Fibroblast of skin of scalp (primary cell): Measurements from ENCODE around the gene SLCO3A1.

Source experiments
- DNase-seq: peaks from one replicate; pipeline ENCODE4 v3.0.0-alpha.2; 2013

Gene SLCO3A1

DNA sequence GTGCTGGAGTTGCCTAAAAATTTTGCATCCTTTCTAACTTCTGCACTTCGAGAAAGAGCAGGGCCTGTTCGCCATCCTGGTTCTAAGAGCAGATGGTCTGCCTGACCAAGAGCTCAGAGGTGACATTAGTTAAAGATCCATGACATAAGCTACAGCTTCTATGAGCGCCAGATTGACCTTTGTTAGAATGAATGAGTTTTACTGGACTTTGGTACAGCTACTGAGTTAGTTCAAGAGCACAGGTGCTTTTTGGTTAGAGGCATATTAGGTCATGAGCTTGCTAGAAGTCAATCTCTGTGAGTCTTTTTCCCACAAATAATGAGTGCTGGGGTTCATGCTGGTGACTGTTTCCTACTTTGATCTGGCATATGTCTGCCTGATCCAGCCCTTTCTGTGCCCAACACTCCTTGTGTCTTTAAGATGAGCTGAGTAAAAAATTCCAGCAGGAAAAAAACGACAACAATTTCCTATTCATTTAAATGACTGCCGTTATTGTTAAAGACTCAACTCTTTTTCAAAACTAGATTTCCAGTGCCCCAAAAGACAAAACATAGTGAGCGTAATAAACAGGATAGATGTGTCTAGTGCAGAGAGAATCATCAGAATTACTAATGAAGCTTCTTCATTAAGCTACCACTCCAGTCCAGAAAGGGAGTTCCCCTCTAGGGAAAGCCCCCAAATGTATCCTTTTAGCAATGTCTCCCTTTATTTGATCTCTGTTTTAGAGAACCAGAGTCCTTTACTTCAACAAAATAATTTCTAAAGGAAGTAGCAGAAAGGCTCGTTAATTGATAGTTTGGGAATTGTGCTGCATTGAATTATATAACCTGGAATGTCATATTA is 152.9 kb downstream of the SLCO3A1 start:
- no peak for DNase-seq

DNA sequence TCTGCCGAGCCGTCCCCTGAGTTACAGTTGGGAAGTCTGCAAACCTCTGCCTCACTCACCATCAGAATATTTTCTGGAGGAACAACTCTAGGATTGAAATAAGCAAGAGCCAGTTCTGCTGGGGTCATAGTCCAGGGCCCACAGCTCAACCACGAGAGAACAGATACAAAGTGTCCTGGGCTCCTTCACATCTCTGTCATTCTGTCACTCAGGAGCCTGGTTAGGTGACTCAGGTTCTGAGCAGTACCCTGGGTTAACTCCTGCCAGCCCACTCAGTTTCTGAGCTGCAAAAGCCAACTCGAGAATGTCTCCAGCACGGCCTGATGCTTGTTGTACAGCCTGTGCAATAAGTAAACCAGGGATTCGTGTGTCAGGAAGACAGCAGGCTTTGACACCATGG is 155.7 kb downstream of the SLCO3A1 start:
- DNase-seq = no peak

DNA sequence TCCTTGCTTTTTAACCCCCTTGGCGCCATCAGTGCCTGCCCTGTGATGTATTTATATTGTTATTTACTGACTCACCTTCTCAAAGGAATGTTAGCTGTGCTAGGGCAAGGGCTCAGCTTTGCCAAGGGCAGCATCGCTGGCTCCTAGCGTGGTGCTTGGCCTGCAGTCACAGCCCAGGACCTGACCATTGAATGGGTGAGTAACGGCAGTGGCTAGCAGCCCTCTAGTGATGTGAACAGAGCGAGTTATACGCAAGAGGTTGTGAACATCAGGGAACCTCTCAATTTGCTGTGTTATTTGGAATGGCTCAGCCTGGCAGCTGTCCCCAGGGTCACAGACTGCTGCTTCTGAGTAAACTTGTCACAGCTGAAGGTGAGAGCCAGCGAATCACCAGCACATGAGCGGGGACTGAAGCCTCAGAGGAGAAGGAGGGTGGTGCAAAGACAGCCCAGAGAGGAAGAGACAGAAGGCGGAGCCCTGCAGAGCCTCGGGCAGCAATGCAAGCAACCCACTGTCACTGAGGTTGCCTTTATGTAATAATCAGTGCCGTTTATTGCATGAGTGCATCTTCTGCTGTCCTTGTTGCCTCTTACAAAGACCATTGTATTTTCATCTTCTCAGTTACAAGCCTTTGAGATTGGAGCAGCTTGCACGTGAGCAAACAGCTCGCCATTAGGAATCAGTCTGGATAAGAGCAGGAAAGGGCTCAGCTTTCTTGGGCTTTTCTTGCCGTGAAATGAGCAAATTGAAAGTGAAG is 158.3 kb downstream of the SLCO3A1 start:
- DNase-seq = no peak

DNA sequence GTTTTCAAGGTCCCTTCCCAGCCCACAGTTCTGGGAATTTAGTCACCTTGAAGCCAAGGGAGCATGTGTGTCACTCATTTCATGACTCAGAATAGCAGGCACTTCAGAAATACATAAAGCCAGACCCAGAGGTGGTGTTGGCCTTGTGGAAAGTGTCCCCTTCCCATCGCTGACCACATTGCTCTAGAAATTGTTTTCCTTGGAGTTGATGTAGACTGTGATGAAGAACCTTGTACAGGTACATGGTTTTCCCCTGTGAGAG is 158.8 kb downstream of the SLCO3A1 start:
- DNase-seq = no peak

DNA sequence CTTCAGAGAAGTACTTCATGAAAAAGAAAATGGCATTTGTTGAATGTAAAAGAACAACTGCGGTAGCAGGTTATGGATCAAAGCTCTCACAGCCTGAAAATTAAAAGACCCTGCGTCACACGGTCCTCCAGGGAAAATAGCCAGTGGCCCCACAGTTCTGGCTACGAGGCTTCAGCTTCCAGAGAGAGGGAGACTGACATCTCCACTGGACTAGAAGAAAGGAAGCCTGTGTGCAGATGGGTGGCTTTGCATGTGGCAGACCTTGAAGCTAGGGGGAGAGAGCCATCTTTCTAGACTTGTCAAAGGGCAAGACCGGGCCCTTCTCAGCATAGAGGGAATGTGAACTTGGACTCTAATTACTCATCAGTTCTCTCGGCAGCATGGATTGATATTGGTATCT is 159.4 kb downstream of the SLCO3A1 start:
- DNase-seq = no peak

DNA sequence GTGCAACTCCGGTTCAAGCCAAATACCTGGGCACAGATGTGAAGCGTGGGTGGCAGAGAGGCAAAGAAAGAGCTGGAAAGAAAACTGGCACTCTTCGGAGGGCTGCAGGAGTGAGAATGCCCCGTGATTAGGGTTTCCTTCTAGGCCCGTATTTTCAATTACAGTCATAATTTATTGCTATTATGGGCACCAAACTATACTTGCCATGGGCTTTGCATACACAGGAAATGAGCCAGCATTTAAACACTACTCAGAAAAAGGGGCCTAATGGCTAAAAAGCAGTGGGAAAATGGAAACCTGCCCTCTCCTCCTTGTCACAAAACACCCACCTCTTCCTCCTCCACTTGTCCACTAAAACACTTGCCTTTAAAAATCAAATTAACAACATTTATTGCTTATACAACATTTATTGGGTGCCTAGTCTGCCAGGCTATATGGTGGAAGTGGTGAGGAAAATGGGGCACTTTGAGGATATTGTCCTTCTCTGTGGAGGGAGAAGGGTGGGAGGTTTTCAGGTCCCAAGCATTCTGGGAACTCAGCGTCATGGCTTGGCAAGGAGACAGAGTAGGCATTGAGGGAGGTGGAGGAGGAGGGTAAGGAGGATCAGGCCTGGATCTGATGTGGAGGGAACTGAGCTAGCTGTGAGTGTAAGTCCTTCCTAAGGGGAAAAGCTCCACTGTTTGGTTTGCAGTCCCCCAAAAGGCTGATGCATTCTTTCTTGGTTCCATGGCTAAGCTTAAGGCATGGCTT is 160.9 kb downstream of the SLCO3A1 start:
- no peak for DNase-seq

DNA sequence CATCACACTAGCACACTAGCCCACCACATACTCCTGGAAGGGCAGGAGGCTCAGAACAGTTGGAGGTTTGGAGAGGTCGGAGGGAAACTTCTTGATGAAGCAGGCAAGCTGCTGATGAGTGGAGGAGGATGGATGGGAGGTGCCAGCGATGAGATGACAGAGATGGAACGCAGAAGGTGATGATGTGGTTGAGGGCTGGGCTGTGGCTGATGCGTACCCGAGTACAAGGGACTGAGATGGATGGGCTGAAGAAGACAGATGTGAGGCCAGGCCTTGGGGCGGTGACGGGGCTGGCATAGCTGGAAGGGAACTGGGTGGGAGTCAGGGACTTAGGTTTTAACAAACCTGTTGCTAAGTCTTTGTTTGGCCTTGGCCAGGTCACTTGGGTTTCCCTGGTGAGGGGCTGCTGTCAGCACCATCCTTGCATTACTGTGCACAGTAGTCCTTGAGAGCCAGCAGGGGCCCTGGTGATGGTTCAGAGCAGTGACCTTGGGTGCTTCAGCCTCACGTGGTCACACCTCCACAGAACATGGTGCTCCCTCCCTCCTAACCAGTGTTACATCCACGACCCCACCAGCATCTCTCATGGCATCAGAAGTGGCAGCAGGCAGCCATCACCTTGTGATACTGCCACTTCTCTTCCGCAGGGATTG is 164.5 kb downstream of the SLCO3A1 start:
- no peak for DNase-seq

DNA sequence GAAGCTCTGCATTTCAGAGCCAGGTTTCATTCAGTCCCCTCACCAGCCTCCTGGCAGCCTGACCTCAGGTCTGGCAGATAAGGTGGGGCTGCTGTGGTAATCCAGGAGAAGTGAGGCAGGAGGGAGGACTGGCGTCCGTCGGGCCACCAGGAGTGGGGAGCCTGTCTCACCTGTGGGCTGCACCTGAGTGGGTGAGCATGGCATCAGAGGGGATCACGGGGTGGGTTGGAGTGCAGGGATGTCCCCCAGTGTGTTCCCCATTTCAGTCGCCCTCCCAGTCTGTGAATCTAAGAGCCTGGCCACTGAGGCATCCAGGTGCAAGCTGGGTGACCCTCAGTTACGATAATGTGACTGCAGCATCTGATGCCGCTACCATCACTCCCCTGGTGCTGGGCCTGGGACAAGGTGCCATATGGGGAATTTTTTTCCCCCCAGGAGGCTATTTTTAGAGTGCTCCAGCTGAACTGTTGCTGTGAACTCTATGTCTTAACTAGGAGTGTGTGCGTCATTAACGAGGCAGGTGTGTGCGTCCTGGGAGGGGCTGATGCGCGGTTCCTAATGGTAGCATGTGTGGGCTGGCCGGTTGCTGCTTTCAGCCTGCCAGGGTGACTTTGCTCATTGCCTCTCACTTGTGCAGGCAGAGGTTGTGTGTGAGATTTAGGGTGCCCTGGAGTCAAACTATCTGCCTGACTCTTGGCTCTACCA is 165.2 kb downstream of the SLCO3A1 start:
- DNase-seq = no peak

DNA sequence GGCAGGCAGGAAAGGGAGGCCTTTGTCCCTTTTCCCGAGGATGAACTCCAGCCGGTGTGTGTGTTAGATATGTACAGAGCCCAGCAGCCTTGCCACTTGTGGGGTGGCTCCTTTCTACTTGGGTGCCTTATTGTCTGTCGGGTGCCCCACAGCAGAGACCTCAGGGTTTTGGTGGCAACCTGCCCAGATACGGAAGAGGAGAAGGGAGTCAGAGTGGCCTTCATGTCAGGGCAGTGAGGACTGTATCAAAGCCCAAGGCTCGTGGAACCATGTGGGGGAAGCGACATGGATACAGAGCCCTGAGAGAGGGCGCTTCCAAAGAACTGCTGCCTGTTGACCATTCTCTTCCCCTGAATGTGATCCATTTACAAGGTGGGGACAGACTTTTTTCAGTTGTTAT is 166.2 kb downstream of the SLCO3A1 start:
- no peak for DNase-seq

DNA sequence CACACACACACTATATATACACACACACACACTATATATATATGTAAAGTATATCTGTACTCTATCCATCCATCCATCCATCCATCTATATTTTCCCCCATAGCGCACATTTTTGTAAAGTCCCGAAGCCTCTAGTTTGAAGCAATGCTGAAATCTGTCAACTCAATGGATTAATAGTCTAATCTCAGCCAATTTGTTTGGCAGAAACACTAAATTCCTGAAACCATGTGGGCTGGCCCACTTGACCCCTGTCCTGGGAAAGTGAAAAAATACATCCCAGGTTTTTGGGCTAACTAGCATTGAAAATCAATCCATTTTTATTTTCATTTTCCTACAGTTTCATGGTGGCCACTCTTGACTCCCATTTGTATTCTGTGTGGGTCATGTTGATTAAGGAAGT is 166.7 kb downstream of the SLCO3A1 start:
- DNase-seq = no peak

DNA sequence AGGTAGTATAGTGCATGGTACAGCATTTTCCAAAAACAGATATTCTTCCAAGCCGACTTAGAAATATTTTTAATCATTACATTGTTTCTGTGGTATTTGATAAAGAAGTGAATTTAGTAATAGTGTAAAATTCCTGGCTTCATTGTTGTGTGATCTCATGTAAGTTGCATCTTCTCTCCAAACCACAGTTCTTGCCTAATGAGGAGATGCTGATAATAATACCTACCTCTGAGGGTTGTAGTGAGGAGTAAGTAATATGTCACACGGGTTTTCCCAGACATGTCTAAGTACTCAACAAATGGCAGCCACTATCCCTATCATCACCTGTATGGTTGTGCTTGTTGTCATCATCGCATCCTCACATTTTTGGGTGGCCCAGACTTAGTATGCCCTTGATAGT is 167.3 kb downstream of the SLCO3A1 start:
- peak; percentile 17 for DNase-seq

DNA sequence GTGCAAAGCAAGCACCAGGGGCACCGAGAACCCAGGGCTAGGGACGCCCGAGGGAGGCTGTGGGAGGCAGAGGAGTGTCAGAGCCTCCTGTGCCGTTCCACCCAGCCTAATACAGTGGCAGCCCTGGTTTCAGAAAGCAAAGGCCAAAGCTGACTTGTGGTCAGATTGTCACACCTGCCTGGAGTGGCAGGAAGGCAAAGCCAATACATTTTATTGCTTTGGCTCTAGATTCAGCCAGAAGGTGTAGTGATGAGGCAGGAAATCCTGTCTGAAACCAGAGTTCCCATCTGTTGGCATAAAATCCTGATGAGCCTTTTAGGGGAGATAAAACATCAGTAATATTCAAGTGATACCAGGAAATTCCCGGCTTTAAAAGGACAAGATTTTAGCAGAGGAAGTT is 168.3 kb downstream of the SLCO3A1 start:
- DNase-seq = no peak

DNA sequence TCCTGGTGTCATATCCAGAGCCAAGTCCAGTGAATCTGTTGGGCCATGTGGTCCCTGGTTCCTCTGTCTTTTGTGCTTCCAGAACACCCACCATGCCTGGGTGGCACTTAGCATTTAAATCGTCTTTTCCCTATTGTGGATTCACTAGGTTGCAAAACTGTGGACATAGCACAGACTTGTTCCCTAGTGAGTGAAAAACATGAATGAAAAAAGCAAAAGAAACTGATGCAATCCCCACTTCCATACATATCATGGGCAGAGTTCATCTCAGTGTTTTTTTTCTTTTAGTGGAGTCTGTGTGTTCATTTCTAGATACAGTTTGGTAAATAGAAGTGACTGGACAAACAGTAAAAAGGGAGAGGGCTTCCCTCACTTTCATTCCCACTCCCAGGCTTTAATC is 170.5 kb downstream of the SLCO3A1 start:
- DNase-seq = no peak

DNA sequence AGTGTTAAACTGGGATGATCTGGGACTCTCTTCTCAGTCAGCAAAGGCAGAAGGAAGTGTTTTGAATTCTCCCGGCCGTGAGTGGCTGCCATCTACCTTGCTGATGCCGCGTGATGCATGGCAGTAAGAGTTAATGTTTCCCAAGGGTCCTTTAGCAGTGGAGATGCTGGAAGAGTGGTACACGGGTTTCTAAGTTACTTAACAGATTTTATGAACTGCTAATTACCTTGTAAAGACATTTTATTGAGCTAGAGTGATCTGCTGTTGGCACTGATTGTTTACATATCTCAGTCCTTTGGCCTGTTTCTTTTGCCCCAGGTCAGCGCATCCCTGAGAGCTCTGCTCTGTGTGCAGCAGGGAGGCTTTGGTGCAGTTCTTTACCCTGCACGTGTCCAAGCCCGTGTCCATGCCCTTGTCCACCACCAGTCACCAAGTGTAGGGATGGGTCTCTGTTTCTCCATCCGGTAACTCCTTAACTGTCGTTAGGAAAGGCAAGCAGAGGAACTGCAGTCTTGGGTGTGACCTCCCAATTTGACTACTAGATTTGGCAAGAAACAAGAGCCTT is 172.3 kb downstream of the SLCO3A1 start:
- no peak for DNase-seq

DNA sequence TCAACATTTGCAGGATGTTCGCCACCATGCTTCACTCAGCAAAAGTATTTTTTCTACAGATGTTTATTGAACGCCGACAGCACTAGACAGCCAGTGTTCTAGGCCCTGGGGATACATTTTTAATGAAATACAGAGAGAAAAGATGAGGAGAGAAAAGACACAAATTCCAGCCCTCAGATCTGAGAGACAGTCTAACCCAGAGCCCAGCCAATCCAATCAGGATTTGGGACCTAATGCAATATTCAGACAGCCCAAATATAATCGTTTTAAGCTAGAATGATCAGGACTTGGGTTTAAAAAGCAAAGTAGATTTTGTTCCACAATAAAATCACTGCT is 174.8 kb downstream of the SLCO3A1 start:
- DNase-seq = no peak

DNA sequence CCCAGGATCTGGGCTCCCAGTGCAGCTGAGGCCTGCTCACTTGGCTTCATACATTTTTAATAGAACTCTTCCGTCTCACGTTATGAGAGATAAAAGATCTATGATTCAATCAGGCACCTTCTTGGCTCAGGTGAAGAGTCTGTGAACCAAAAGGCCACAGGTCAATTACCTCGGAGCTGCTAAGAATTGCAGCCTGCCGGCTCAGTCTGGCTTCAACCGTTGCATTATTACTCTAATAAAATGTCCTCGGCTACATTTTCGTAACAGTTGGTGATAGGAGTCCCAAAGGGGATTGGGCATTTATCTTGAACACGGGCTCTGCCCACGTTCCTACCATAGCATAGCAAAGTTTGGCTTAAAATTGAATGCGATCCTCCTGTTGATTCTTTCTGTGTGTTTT is 176.3 kb downstream of the SLCO3A1 start:
- DNase-seq = no peak

DNA sequence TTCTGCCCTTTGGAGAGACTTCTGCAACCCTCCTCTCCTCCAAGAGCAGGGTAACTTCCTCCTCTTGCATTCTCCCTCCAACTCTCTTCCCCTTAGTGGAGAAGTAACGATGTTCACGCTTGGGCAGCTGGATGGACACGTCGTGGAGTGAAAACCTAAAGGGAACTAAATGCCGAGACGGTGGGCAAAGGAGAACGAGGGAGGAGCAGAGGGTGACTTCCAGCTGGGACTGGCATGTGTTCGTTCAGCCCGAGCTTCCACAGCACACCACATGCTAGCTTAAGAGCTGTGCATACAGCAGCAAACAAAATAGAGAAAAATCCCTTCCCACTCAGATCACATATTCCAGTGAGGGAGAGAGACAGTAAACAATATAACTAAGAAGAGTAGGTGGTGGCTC is 179.8 kb downstream of the SLCO3A1 start:
- no peak for DNase-seq

DNA sequence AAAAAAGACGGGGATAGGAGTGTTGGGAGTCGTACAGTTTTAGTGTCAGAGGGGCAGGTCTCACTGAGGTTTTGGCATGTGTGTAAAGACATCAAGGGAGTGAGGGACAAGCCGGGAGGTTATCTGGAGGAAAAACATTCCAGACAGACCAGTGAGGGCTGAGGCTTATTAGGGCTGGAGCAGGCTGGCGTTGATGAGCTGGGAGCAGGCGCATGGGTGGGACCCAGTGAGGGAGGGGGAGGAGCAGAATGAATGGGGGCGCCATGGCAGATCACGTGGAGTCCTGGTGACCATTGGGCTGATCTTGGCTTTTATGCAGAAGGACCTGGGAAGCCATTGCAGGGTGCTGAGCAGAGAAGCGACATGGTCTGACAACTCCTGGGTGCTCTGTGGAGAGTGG is 180.2 kb downstream of the SLCO3A1 start:
- DNase-seq = no peak

DNA sequence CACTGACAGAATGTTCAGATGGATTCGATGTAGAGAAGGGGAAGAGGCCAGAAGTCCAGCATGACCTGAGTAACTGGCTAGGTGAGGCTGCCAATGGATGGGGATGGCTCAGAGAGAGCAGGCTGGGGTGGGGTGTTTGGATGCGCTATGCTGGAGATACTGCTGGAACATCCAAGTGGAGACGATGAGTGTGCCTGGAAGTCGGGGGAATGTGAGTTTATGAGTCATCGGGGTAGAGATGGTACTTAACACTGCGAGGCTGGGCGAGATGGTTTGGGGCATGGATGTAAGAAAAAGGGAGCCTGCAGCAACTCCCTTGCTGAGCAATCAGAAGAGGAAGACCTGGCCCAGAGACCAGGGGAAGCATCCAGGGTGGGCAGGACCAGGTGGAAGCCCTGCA is 180.7 kb downstream of the SLCO3A1 start:
- no peak for DNase-seq

DNA sequence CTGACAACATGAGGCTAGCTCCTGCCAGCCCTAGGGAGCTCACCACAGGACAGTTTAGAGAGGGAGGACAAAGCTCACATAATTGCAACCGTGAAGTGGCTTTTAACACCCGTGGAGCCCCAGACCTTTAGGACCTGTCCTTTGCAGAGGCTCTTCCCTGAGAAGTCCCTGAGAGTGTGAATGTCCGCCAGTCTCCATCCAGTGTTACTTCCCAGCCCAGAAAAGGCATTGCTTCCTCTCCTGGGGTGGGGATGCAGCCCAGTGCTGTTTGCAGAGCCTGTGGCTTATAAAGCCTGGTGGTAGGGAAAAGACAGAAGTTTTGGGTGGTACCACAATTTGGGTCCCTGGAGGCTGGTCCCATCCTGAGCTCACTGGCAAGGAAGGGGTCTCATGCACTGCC is 182.0 kb downstream of the SLCO3A1 start:
- no peak for DNase-seq

DNA sequence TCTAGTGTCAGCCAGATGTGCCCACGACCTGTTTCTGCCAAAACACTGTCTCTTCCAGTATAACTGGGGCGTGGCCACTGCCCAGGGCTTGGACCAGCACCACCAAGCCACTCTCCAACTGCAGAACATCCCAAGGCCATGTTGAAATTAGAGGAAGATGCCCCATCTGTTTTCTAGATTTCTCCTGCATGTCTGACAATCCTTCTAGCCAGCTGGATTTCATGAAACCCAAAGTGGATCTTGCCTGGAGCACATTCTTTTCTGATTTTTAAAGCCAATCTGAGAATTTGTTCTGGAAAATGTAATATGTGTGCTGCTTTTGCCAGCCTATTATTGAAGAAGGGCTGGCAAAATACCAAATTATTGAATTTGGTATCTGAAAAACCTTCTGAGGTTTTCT is 182.5 kb downstream of the SLCO3A1 start:
- DNase-seq = no peak

DNA sequence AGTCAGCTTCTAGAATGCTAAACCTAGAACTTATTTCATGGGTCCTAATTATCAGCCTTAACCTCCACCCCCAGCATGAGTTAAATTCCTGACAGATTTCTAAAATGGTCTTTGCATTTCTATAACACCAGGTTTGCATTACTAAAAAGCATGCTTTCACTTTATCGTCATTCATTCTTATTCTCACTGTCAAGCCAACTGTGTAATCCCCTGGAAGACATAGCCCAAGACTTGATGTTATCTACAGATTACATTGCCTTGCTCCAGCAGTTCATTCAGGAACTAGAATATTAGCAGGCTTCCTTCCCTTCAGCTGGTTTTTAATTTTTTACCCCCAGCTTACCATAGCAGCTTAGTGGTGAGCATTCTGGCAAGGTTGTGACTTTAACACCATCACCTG is 184.0 kb downstream of the SLCO3A1 start:
- no peak for DNase-seq
